DMS114 treated with DMSO at 0.1 percent for 48 hours (cell line): ENCODE measurements around the gene IFRD2.

Source experiments
- DNase-seq: peaks from one replicate; lab custom pipeline; 2025; ENCODE audit not compliant: unreplicated experiment; lab: John Stamatoyannopoulos, UW

IFRD2 gene

GRCh38 chr3:50292159-50293078 is at the start of gene IFRD2:
IFRD2 (minus strand) TSS chr3:50292429; CDS start chr3:50292274, 155 bp downstream.
- DNase-seq = peak; percentile 92

- no peak for DNase-seq
Observed at GRCh38 chr3:50341537-50341936, 49.3 kb upstream of the IFRD2 start.

- DNase-seq = no peak
Observed at GRCh38 chr3:50340448-50341329, 48.5 kb upstream of the IFRD2 start, which contains the start of gene RASSF1. RASSF1 (minus strand) TSS chr3:50340836; CDS start chr3:50340805, 31 bp downstream.

GRCh38 chr3:50340147-50340447 is 47.9 kb upstream of the IFRD2 start:
- DNase-seq = no peak

- DNase-seq = no peak
Observed at GRCh38 chr3:50339485-50340146, 47.4 kb upstream of the IFRD2 start.

- DNase-seq = no peak
Observed at GRCh38 chr3:50338965-50339364, 46.7 kb upstream of the IFRD2 start.

- peak; percentile 91 for DNase-seq
Observed at GRCh38 chr3:50337175-50337861, 45.1 kb upstream of the IFRD2 start.

GRCh38 chr3:50336452-50337174 is 44.4 kb upstream of the IFRD2 start:
- no peak for DNase-seq

GRCh38 chr3:50334339-50335075 is 42.3 kb upstream of the IFRD2 start:
- DNase-seq = no peak

GRCh38 chr3:50333744-50334328 is 41.6 kb upstream of the IFRD2 start:
- DNase-seq = no peak

- DNase-seq = no peak
Observed at GRCh38 chr3:50331364-50331907, 39.2 kb upstream of the IFRD2 start.

GRCh38 chr3:50330330-50330729 is 38.1 kb upstream of the IFRD2 start:
- DNase-seq = no peak

- peak; percentile 77 for DNase-seq
Observed at GRCh38 chr3:50327943-50328691, 35.9 kb upstream of the IFRD2 start, which contains the start of gene TUSC2. TUSC2 (minus strand) TSS chr3:50328223; CDS start chr3:50328099, 124 bp downstream.

GRCh38 chr3:50327129-50327528 is 34.9 kb upstream of the IFRD2 start:
- DNase-seq = no peak

- no peak for DNase-seq
Observed at GRCh38 chr3:50326182-50326541, 33.9 kb upstream of the IFRD2 start.

- no peak for DNase-seq
Observed at GRCh38 chr3:50325497-50326181, 33.4 kb upstream of the IFRD2 start.

GRCh38 chr3:50325113-50325480 is 32.9 kb upstream of the IFRD2 start:
- DNase-seq = no peak
